Testis (tissue), 3 donors: ENCODE measurements around the gene IDH3B. TPM values are rescaled to one million over a fixed set of nuclear protein-coding genes. Genes with fewer than 3 reads are reported as not detected.

Experiments
- DNase-seq: peaks from one replicate; pipeline ENCODE4 v3.0.0-alpha.2; 2019
- H3K27ac ChIP-seq, 2 donors: fragments of 200-600 bp; sonication (generic); one replicate each; pipeline ENCODE4 v1.5.1; 2019
- H3K27me3 ChIP-seq: fragments of 200-600 bp; sonication (generic); one replicate; pipeline ENCODE4 v1.5.1; 2019
- H3K36me3 ChIP-seq: fragments of 200-600 bp; sonication (generic); one replicate; pipeline ENCODE4 v1.5.1; 2017; ENCODE audit warnings: low read depth; ENCODE audit errors: missing control alignments
- H3K4me1 ChIP-seq: fragments of 200-600 bp; sonication (generic); one replicate; pipeline ENCODE4 v1.5.1; 2019
- H3K4me3 ChIP-seq, 2 donors: fragments of 200-600 bp; sonication (generic); one replicate each; pipeline ENCODE4 v1.5.1; 2017 to 2019
- H3K9me3 ChIP-seq: fragments of 200-600 bp; sonication (generic); one replicate; pipeline ENCODE4 v1.5.1; 2017
- CTCF ChIP-seq, 3 experiments: fragments of 450-650 bp in 2 of 3; fragments of 200-600 bp in 1 of 3; sonication (generic) in 1 of 3; IDR thresholded peaks; one replicate each; pipeline ENCODE4 v1.5.1; 2016 to 2019; ENCODE audit warnings: antibody characterized with exemption in 3 of 3, mild to moderate bottlenecking in 2 of 3, moderate library complexity in 1 of 3
- POLR2A ChIP-seq: fragments of 450-650 bp; IDR thresholded peaks from one replicate; pipeline ENCODE4 v1.6.1; 2017; ENCODE audit warnings: antibody characterized with exemption, mild to moderate bottlenecking, moderate library complexity
- WGBS, 2 donors: methylation state at CpG; one replicate each; pipeline ENCODE4 v1.1.5; 2018; 5-methylcytosine and 5-hydroxymethylcytosine counted together
- intact Hi-C: fragments of 100-400 bp; cut with DNase I; formaldehyde crosslinking; loops from one replicate; pipeline ENCODE4 v1.15.1; 2023; ENCODE audit warnings: low total_unique reads
- polyA plus RNA-seq: library from polyadenylated mRNA; stranded (reverse); fragments of 350-450 nt; fragmentation: Illumina TruSeq; extraction: RNeasy Lipid Tissue Mini Kit (QIAGEN cat#74804); gene quantifications from one replicate; pipeline ENCODE4 v1.2.3, GENCODE V29; 2014; ENCODE audit warnings: low read depth, low replicate concordance; ENCODE audit not compliant: insufficient read depth
- total RNA-seq, 2 donors: library from RNA; depleted of rRNA; stranded (reverse); fragments of >200 nt; gene quantifications; one replicate each; pipeline ENCODE4 v1.2.3, GENCODE V29; 2016

Gene IDH3B
- total and polyA plus RNA-seq, 3 donors from 2014 or later: 90.6 to 123 (median 105) TPM

- DNase-seq: no peak
- no peaks in the 10 kb centered on the region for H3K36me3 ChIP-seq
- TF ChIP-seq POLR2A (no peak), CTCF (IDR thresholded peaks at IDR 0.05) (no peak)
These were observed 39.0 kb downstream of the IDH3B start for GRCh38 chr20:2625062-2625461.

GRCh38 chr20:2624190-2624589 lies 39.8 kb downstream of the IDH3B start:
- Histone ChIP-seq H3K27me3 (no peaks in the 10 kb centered on the region), H3K9me3 (no peaks in the 10 kb centered on the region), H3K36me3 (no peaks in the 10 kb centered on the region), H3K27ac (no peak overlapping the region), H3K4me3 (no peak overlapping the region), H3K4me1 (no peaks in the 10 kb centered on the region)
- DNase-seq: no peak
- TF ChIP-seq POLR2A (no peak), CTCF (IDR thresholded peaks at IDR 0.05) (no peak)
- intact Hi-C loops: no loop called here
- WGBS, 2 donors: 80 to 88% methylated on average over 4 of the region's 4 CpGs

More at GRCh38 chr20:2625062-2625461, 39.0 kb downstream of the IDH3B start:
- no peak overlapping the region for H3K4me3 ChIP-seq
- H3K9me3 ChIP-seq: no peaks in the 10 kb centered on the region
- intact Hi-C loops: no loop called here
- no peaks in the 10 kb centered on the region for H3K27me3 ChIP-seq
- no peaks in the 10 kb centered on the region for H3K4me1 ChIP-seq
- H3K27ac ChIP-seq: no peak overlapping the region
- WGBS, 2 donors: 82 to 85% methylated on average over 2 of the region's 2 CpGs

GRCh38 chr20:2619961-2620595 lies 43.9 kb downstream of the IDH3B start:
- H3K4me1 ChIP-seq: no peaks in the 10 kb centered on the region
- WGBS, 2 donors: 94 to 98% methylated on average over 3 of the region's 3 CpGs

GRCh38 chr20:2619337-2619736 lies 44.7 kb downstream of the IDH3B start:
- Histone ChIP-seq H3K36me3 (no peaks in the 10 kb centered on the region), H3K27ac (no peak overlapping the region), H3K4me1 (no peaks in the 10 kb centered on the region), H3K27me3 (no peaks in the 10 kb centered on the region), H3K4me3 (no peak overlapping the region), H3K9me3 (no peaks in the 10 kb centered on the region)
- WGBS, 2 donors: 47 to 75% methylated on average over 2 of the region's 2 CpGs
- DNase-seq: no peak
- intact Hi-C loops: no loop called here
- TF ChIP-seq POLR2A (no peak), CTCF (IDR thresholded peaks at IDR 0.05) (no peak)

More at GRCh38 chr20:2619961-2620595, 43.9 kb downstream of the IDH3B start:
- Histone ChIP-seq H3K36me3 (no peaks in the 10 kb centered on the region), H3K4me3 (no peak overlapping the region), H3K27me3 (no peaks in the 10 kb centered on the region), H3K27ac (no peak overlapping the region), H3K9me3 (no peaks in the 10 kb centered on the region)
- no peak for DNase-seq
- TF ChIP-seq CTCF (IDR thresholded peaks at IDR 0.05): no peak
- TF ChIP-seq POLR2A: no peak
- intact Hi-C loops: no loop called here

- no peaks in the 10 kb centered on the region for H3K27me3 ChIP-seq
- TF ChIP-seq POLR2A: no peak
- TF ChIP-seq CTCF (IDR thresholded peaks at IDR 0.05): no peak
- H3K9me3 ChIP-seq: no peaks in the 10 kb centered on the region
- no peak overlapping the region for H3K4me3 ChIP-seq
- intact Hi-C loops: no loop called here
- H3K4me1 ChIP-seq: no peaks in the 10 kb centered on the region
- WGBS, 2 donors: 80 to 81% methylated on average over 6 of the region's 6 CpGs
- no peaks in the 10 kb centered on the region for H3K36me3 ChIP-seq
- no peak overlapping the region for H3K27ac ChIP-seq
- DNase-seq: no peak
These were observed 45.2 kb downstream of the IDH3B start for GRCh38 chr20:2618815-2619214.
